Neuronal stem cell (in vitro differentiated cells): ENCODE measurements around the gene C1QTNF1.

Source experiments
- DNase-seq: peaks from one replicate; pipeline ENCODE4 v3.0.0-alpha.2; 2013; ENCODE audit warnings: low spot score
- H2AFZ ChIP-seq: one replicate; pipeline ENCODE4 v1.6.1; 2013; ENCODE audit warnings: mild to moderate bottlenecking, low read length, inconsistent platforms
- H2AK5ac ChIP-seq: 2 replicates; pipeline ENCODE4 v1.6.1; 2013; ENCODE audit warnings: low read depth, mild to moderate bottlenecking, inconsistent platforms, low read length, moderate library complexity, mixed read lengths
- H2BK120ac ChIP-seq: 2 replicates; pipeline ENCODE4 v1.6.1; 2013; ENCODE audit warnings: low read depth, mild to moderate bottlenecking, inconsistent platforms, low read length, moderate library complexity, mixed read lengths
- H2BK12ac ChIP-seq: one replicate; pipeline ENCODE4 v1.6.1; 2013; ENCODE audit warnings: low read length, inconsistent platforms
- H2BK15ac ChIP-seq: 2 replicates; pipeline ENCODE4 v1.6.1; 2013; ENCODE audit warnings: mild to moderate bottlenecking, low read length, inconsistent platforms, mixed read lengths
- H2BK5ac ChIP-seq: one replicate; pipeline ENCODE4 v1.6.1; 2013; ENCODE audit warnings: inconsistent platforms, mild to moderate bottlenecking, low read length, moderate library complexity
- H3K14ac ChIP-seq: one replicate; pipeline ENCODE4 v1.6.1; 2013; ENCODE audit warnings: low read length, inconsistent platforms
- H3K18ac ChIP-seq: 2 replicates; pipeline ENCODE4 v1.6.1; 2013; ENCODE audit warnings: low read length, inconsistent platforms
- H3K23ac ChIP-seq: 2 replicates; pipeline ENCODE4 v1.6.1; 2013; ENCODE audit warnings: low read depth, mild to moderate bottlenecking, mixed read lengths, low read length, inconsistent platforms; ENCODE audit not compliant: poor library complexity
- H3K27ac ChIP-seq: replicated peaks from 3 replicates; pipeline ENCODE4 v1.5.1; 2013; ENCODE audit warnings: low read length, inconsistent platforms
- H3K27me3 ChIP-seq, 3 experiments: 2 replicates each; pipeline ENCODE4 v1.6.1; 2013; ENCODE audit warnings: low read length in 3 of 3, mild to moderate bottlenecking in 2 of 3, inconsistent platforms in 1 of 3, low read depth in 1 of 3, mixed read lengths in 1 of 3, moderate library complexity in 1 of 3; ENCODE audit not compliant: control insufficient read depth in 3 of 3, insufficient read depth in 3 of 3
- H3K36me3 ChIP-seq, 2 donors: replicated peaks in 1 of 2; 2 replicates each; pipeline ENCODE4 v1.6.1; 2013; ENCODE audit warnings: low read length in 2 of 2; ENCODE audit not compliant: control insufficient read depth in 2 of 2, insufficient read depth in 2 of 2
- H3K4ac ChIP-seq: 2 replicates; pipeline ENCODE4 v1.6.1; 2013; ENCODE audit warnings: inconsistent platforms, mild to moderate bottlenecking, low read length, moderate library complexity
- H3K4me1 ChIP-seq, 2 donors: 1 replicate in 1 of 2; 2 replicates in 1 of 2; pipeline ENCODE4 v1.6.1; 2013; ENCODE audit warnings: low read length in 2 of 2, low read depth in 1 of 2; ENCODE audit not compliant: control insufficient read depth in 2 of 2, insufficient read depth in 1 of 2
- H3K4me2 ChIP-seq: one replicate; pipeline ENCODE4 v1.6.1; 2013; ENCODE audit warnings: mild to moderate bottlenecking, low read length, inconsistent platforms; ENCODE audit not compliant: insufficient read depth, poor library complexity, severe bottlenecking
- H3K4me3 ChIP-seq, 2 donors: 2 replicates each; pipeline ENCODE4 v1.5.1; 2013; ENCODE audit warnings: low read length in 2 of 2, mild to moderate bottlenecking in 2 of 2, inconsistent platforms in 1 of 2, moderate library complexity in 1 of 2
- H3K79me1 ChIP-seq: one replicate; pipeline ENCODE4 v1.6.1; 2013; ENCODE audit warnings: low read depth, mild to moderate bottlenecking, inconsistent platforms, low read length, moderate library complexity
- H3K9ac ChIP-seq: one replicate; pipeline ENCODE4 v1.6.1; 2013; ENCODE audit warnings: mild to moderate bottlenecking, low read depth, low read length, inconsistent platforms; ENCODE audit not compliant: poor library complexity
- H3K9me3 ChIP-seq, 2 donors: replicated peaks in 1 of 2; 2 replicates each; pipeline versions ENCODE3 to v1.6.1; 2013; ENCODE audit warnings: low read length in 2 of 2, mild to moderate bottlenecking in 2 of 2, inconsistent platforms in 1 of 2, low read depth in 1 of 2, mixed read lengths in 1 of 2, moderate library complexity in 1 of 2; ENCODE audit not compliant: control insufficient read depth in 2 of 2, insufficient read depth in 1 of 2
- H4K8ac ChIP-seq: one replicate; pipeline ENCODE4 v1.6.1; 2013; ENCODE audit warnings: low read depth, mild to moderate bottlenecking, inconsistent platforms, low read length, moderate library complexity
- H4K91ac ChIP-seq: one replicate; pipeline ENCODE4 v1.6.1; 2013; ENCODE audit warnings: low read length, low read depth, mild to moderate bottlenecking, inconsistent platforms; ENCODE audit not compliant: poor library complexity
- WGBS, 2 donors: extraction: QIAGEN DNeasy Blood & Tissue Kit; methylation state at CpG; one replicate each; pipeline ENCODE4 v1.1.7; 2013; ENCODE audit warnings: missing lambda C conversion rate in 2 of 2, mixed read lengths in 1 of 2; ENCODE audit not compliant: insufficient read length in 2 of 2, insufficient replicate concordance in 1 of 2; ENCODE audit errors: extremely low coverage in 2 of 2; 5-methylcytosine and 5-hydroxymethylcytosine counted together

C1QTNF1 gene

DNA sequence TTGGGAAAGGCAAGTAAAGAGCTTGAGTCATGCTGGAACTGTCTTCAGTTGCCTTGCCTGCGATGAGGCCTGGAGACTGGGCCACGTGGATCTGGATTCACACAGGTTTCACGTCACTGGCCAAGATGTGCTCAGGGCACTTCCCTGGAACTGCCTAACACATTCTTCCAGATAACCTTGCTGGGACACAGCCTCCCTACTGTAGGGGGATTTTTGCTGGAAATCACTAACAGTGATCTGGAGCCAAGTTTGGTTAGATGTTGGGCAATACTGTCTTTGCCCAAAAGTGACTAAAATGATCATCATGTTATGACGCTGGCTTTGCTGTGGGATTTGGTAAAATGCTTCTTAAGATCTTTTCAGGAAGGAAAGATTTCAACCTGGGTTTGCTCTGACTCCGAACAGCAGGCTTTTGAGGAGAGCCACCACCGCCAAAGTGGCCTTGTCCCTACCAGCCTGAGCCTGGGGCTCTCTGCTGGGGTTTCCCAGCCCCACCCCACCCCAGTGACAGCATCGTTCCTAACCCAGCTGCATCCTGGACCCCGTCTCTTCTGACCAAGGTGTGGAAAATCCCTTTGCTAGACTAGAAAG, 14.7 kb downstream of the C1QTNF1 start:
- Histone ChIP-seq H2AK5ac (no peak overlapping the region), H4K91ac (no peak overlapping the region), H2AFZ (no peak overlapping the region), H3K23ac (no peak overlapping the region), H3K4ac (no peak overlapping the region), H3K27ac (no peak overlapping the region), H3K79me1 (peaks cover 2% of the 10 kb centered on the region), H2BK12ac (no peak overlapping the region), H3K36me3 (no peaks in the 10 kb centered on the region), H3K4me3 (no peak overlapping the region), H2BK120ac (no peak overlapping the region), H3K4me2 (no peak overlapping the region), H4K8ac (no peak overlapping the region), H3K9me3 (peaks cover 0 to 8% of the 10 kb centered on the region in 2 donors), H2BK5ac (no peak overlapping the region), H3K27me3 (peaks cover 0 to 29% (median 2%) of the 10 kb centered on the region in 3 experiments), H3K4me1 (peaks cover 0 to 5% of the 10 kb centered on the region in 2 donors), H2BK15ac (no peak overlapping the region), H3K18ac (no peak overlapping the region), H3K14ac (no peak overlapping the region), H3K9ac (no peak overlapping the region)
- DNase-seq: no peak
- WGBS, 2 donors: no CpG with 5 or more reads among the region's 8 CpGs

DNA sequence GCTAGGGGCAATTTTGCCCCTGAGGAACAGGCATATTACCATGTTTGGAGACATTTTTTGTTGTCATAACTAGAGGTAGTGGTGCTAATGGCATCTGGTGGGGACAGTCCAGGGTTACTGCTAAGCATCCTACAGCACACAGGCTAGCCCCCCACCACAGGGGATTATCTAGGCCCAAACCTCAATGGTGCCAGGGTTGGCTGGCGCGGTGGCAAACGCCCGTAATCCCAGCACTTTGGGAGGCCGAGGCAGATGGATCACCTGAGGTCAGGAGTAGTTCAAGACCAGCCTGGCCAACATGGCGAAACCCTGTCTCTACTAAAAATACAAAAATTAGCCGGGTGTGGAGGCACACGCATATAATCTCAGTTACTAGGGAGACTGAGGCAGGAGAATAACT, 15.2 kb downstream of the C1QTNF1 start:
- Histone ChIP-seq H3K9me3 (peaks cover 0 to 8% of the 10 kb centered on the region in 2 donors), H2AK5ac (no peak overlapping the region), H2BK15ac (no peak overlapping the region), H2BK120ac (no peak overlapping the region), H2BK12ac (no peak overlapping the region), H3K4me1 (peaks cover 0 to 5% of the 10 kb centered on the region in 2 donors), H3K79me1 (peaks cover 2% of the 10 kb centered on the region), H4K8ac (no peak overlapping the region), H3K18ac (no peak overlapping the region), H2BK5ac (no peak overlapping the region), H3K14ac (no peak overlapping the region), H3K9ac (no peak overlapping the region), H3K4me2 (no peak overlapping the region), H3K4me3 (no peak overlapping the region), H3K27me3 (peaks cover 0 to 26% (median 2%) of the 10 kb centered on the region in 3 experiments), H2AFZ (no peak overlapping the region), H3K36me3 (no peaks in the 10 kb centered on the region), H3K4ac (no peak overlapping the region), H4K91ac (no peak overlapping the region), H3K27ac (no peak overlapping the region), H3K23ac (no peak overlapping the region)
- no peak for DNase-seq
- WGBS, 2 donors: no CpG with 5 or more reads among the region's 8 CpGs

DNA sequence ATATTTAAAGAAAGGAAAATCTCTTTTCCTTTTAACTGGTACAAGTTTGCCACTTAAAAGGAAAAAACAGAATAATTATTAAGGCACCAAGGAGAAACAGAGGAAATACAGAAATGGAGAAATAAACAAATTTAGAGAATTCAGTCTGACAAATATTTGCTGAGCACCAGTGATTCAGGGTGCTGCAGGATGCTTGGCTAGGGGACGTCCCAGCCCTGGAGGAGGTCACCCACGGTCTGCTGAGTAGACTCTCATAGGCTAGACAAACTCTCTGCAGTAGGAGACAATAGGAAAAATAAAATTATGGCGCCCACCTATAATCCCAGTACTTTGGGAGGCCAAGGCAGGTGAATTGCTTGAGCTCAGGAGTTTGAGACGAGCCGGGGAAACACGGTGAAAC, 15.9 kb downstream of the C1QTNF1 start:
- Histone ChIP-seq H3K14ac (no peak overlapping the region), H2BK15ac (no peak overlapping the region), H3K4me2 (no peak overlapping the region), H3K27ac (no peak overlapping the region), H3K18ac (no peak overlapping the region), H3K4me3 (no peak overlapping the region), H2BK5ac (no peak overlapping the region), H3K4ac (no peak overlapping the region), H3K23ac (no peak overlapping the region), H2BK120ac (no peak overlapping the region), H2AFZ (no peak overlapping the region), H2AK5ac (no peak overlapping the region), H4K8ac (no peak overlapping the region), H2BK12ac (no peak overlapping the region), H3K79me1 (peaks cover 2% of the 10 kb centered on the region), H4K91ac (no peak overlapping the region), H3K27me3 (peaks cover 0 to 21% (median 2%) of the 10 kb centered on the region in 3 experiments), H3K9me3 (peaks cover 0 to 8% of the 10 kb centered on the region in 2 donors), H3K36me3 (no peaks in the 10 kb centered on the region), H3K9ac (no peak overlapping the region), H3K4me1 (peaks cover 0 to 5% of the 10 kb centered on the region in 2 donors)
- WGBS, 2 donors: no CpG with 5 or more reads among the region's 6 CpGs
- no peak for DNase-seq

DNA sequence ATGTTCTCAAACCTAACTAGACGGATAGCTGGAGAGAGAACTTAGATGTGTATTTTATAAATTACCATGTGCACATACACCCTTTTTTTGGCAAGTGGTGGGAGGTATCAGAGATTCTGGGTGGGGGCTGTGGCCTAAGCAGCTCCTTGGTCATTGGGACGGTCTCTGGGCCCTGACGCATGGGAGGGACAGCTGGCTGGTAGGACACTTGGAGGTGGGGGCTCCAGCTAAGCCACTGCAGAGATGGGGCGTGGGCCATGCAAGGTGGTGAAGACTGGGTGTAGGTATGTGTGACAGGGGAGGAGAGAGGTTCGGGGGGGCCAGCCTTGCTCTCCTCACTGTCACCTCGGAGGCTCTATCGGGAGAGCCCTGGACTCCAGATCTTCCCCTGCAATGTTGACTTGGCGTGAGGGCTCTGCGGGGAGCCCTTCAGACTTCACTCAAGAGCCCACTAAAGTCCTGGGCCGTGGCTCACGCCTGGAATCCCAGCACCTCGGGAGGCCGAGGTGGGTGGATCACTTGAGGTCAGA, 17.1 kb downstream of the C1QTNF1 start:
- H3K4ac ChIP-seq: no peak overlapping the region

More for the DNA sequence above, 17.1 kb downstream of the C1QTNF1 start:
- no peak for DNase-seq
- H3K23ac ChIP-seq: no peak overlapping the region
- no peak overlapping the region for H2BK5ac ChIP-seq
- peaks cover 0 to 11% (median 2%) of the 10 kb centered on the region in 3 experiments for H3K27me3 ChIP-seq
- no peak overlapping the region for H4K8ac ChIP-seq
- H3K4me3 ChIP-seq: no peak overlapping the region
- H2AK5ac ChIP-seq: no peak overlapping the region
- H3K9me3 ChIP-seq: peaks cover 0 to 8% of the 10 kb centered on the region in 2 donors
- no peak overlapping the region for H3K27ac ChIP-seq
- no peaks in the 10 kb centered on the region for H3K36me3 ChIP-seq
- no peak overlapping the region for H2BK120ac ChIP-seq
- H4K91ac ChIP-seq: no peak overlapping the region
- H3K4me2 ChIP-seq: no peak overlapping the region
- no peak overlapping the region for H2AFZ ChIP-seq
- H3K9ac ChIP-seq: peak overlapping the region; percentile 32
- WGBS, 2 donors: no CpG with 5 or more reads among the region's 13 CpGs
- H3K18ac ChIP-seq: peak overlapping the region; percentile 72
- H3K4me1 ChIP-seq: peaks cover 0 to 5% of the 10 kb centered on the region in 2 donors
- H2BK15ac ChIP-seq: no peak overlapping the region
- H2BK12ac ChIP-seq: no peak overlapping the region
- no peak overlapping the region for H3K14ac ChIP-seq
- peaks cover 2% of the 10 kb centered on the region for H3K79me1 ChIP-seq
